HG02678 (cell line): ENCODE results near the gene ECHS1.
"Not testable (repeated sequence)": the region's sequence is repeated elsewhere in the genome, so short reads cannot be mapped to it uniquely, and the experiment has no call there.

Experiments
- ATAC-seq: cut with Tn5 transposase; IDR thresholded peaks from one replicate; pipeline ENCODE4 v1.9.1; 2021; ENCODE audit warnings: mild to moderate bottlenecking, moderate library complexity; ENCODE audit not compliant: unreplicated experiment

The ECHS1 gene

DNA sequence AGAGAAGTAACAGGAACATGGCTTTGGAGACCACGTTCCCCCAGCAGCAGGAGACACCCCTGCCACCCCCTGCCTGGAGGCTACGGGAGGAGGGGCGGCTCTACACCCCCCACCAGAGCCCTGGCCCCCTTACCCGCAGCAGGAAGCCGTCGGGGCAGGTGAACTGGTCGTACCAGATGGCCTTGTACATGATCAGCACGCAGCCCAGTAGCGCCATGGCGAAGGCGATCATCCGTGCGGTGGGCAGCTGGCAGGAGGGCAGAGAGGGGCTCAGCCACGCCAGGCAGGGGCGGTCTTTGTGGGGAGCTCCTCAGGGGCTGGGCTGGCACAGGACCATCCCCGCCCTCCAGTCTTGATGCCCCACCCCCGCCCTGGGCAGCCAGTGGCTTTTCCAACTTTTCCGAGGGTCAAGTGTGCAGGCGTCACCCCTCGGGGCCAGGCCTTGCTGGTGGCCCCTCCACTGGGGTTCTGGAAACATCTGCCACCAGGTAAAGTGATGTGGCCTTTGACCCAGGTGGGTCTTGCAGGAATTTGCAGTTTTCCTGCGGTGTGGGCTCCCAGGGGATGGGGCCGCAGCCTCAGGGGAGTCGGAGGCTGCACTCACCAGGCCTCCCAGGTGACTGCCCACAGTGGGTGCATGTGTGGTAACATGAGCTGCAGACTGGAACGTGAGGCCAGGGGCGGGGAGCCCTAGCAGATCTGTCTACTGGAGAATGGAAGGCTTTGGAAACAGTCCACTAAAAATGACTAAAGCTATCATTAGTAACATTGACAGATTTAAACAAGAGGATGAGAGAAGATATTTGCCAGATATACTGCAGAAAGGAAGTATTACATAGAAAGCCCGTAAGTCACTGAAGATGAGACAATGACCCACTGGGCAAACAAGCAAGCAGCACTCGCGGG is 46.2 kb downstream of the ECHS1 start:
- ATAC-seq: no peak

DNA sequence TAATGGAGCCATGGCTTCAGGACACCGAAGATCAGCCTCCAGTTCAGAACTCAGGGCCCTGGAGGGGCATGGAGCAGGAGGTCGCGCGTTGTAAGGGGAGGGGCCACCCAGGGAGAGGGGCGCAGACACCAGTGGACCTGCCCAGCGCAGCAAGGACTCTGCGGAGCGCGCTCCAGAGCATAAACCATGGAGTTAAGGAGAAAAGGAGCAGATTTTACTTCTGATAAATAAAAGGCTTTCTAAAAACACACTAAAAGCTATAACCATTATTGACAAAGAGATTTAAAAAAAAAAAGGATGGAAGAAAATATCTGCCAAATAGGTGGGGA is 47.0 kb downstream of the ECHS1 start:
- ATAC-seq: no peak

DNA sequence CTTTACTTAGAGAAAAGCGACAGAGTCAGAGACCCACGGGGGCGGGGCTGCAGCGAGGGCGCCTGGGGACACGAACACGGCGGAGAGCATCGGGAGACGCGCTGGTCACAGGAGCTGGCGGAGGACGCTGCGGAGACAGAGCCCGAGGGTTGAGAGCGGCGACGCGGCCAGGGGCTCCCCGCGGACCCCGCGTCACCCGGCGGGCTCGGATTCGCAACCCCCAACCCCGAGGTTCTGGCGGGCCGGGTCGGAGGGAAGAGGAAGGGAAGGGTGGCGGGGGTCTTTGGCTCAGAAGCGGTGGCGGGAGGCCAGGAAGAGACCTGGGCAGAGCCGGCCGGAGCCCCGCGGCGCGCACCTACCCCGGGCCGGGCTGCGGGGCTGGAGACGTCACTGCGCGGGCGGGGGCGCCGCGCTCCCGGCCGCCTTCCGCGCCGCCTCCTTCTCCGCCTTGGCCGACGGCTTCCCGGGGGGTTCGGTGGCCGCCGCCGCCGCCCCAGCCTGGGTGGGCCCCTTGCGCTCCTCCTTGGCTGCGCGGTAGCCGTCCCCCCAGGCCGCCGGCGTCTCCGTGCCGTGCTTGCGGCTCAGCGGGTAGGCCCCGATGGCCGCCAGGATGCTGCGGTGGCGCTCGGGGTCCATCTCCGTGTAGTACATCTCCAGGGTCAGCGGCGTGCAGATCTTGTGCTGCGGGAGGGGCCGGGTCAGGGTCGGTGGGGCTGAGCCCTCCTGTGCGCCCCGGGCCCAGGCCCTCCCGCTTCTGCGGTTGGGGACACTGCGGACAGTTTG is 47.5 kb downstream of the ECHS1 start:
- ATAC-seq: no peak

DNA sequence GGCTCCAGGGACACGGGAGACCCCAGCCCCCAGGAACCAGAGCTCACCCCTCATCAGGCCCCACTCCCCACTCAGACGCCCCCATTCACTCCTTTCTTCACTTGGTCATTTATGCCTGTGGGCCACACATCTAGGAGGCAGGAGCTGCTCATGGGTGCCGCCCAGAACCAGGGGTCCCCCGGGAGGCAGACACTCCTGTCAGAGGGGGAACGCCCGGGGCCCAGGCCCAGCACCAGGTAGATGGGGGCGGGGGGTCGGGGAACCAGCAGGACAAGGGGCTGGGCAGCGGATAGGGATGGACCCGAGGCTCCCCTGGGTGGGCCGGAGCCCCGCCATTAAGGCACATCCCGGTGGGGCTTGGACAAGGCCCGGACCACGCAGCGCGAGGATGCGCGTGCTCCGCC is 48.3 kb downstream of the ECHS1 start:
- no peak for ATAC-seq

DNA sequence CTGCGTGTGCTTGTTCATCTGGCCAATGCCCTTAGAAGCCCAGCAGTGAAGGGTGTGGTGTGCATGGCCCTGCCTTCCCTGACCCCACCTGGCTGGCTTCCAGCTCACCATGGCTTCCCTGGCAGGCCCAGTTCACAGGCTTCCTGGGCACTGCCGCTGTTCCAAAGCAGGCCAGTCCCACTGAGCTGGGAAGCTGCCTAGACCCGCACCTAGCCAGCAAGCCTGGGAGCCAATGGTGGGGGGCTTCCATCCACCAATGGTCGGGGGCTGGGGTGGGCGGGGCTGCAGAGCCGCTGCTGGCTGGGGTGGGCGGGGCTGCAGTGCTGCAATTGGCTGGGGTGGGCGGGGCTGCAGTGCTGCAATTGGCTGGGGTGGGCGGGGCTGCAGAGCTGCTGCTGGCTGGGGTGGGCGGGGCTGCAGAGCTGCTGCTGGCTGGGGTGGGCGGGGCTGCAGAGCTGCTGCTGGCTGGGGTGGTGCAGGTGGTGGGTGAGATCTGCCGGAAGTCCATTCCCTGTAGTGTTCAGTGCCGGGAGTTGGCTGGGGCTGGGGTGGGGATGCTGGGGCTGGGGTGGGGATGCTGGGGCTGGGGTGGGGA is 48.9 kb downstream of the ECHS1 start:
- no peak for ATAC-seq

DNA sequence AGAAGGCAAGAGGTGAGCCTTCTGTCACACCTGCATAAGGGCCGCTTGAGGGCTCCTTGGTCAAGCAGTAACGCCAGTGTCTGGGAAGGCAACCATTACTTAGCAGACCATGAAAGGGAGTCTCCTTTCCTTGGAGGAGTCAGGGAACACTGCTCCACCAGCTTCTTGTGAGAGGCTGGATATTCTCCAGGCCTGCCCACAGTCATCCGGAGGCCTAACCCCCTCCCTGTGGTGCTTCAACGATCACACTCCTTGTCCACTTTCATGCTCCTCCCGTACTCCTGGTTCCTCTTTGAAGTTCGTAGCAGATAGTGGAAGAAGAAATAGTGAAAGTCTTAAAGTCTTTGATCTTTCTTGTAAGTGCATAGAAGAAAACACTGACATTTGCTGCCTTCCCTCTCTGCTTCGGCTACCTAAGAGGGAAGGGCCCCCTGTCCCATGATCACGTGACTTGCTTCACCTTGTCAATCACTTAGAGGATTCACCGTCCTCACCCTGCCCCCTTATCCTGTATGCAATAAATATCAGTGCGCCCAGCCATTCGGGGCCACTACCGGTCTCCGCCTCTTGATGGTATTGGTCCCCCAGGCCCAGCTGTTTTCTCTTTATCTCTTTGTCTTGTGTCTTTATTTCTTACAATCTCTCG is 51.0 kb downstream of the ECHS1 start:
- not testable (repeated sequence) for ATAC-seq

DNA sequence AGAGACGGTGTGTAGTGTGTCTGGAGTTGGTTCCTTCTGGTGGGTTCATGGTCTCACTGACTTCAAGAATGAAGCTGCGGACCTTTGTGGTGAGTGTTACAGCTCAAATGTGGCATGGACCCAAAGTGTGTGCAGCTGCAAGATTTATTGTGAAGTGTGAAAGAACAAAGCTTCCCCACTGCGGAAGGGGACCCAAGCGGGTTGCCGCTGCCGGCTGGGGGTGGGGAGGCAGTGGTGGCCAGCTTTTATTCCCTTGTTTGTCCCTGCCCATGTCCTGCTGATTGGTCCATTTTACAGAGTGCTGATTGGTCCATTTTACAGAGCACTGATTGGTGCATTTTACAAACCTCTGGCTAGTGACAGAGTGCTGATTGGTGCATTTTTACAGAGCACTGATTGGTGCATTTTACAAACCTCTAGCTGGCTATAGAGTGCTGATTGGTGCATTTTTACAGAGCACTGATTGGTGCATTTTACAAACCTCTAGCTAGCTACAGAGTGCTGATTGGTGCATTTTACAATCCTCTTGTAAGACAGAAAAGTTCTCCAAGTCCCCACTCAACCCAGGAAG is 52.2 kb downstream of the ECHS1 start:
- not testable (repeated sequence) for ATAC-seq

DNA sequence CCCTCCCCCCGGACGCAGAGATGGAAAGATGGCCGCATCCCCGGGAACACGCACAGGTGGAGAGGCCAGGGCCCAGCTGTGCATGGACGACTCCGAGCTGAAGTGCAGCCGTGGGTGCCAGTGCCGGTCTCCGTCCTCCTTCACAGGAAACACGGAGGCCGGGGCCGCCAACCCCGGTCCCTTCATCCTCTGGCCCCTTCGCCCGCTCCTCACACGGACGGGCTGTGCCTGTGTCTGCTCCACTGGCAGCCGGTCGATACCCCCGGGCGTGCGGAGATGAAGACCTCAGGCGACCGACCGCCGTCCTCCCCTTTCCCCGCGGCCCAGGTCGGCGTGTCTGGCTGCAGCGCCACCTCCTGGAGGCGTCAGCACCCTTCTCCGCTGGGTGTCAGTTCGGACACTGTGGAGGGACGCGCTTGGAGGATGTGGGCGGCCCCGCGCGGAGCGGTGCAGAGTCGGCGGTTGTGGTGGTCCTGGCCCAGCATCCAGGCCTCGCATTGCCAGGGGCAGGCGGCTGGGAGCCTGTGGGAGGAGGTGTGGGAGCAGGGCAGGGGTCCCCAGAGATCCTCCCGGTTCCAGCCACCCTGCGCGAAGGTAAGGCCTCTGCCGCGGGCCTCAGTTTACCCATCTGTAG is 54.5 kb downstream of the ECHS1 start:
- ATAC-seq: peak; percentile 72

DNA sequence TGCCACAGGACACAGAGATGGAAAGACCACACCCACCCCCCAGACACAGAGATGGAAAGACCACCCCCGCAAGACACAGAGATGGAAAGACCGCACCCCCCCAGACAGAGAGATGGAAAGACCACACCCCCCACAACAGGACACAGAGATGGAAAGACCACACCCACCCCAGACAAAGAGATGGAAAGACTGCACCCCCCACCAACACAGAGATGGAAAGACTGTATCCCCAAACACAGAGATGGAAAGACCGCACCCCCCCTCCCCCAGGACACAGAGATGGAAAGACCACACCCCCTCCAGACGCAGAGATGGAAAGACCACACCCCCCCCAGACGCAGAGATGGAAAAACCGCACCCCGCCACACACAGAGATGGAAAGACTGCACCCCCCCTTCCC is 56.4 kb downstream of the ECHS1 start:
- no peak for ATAC-seq

DNA sequence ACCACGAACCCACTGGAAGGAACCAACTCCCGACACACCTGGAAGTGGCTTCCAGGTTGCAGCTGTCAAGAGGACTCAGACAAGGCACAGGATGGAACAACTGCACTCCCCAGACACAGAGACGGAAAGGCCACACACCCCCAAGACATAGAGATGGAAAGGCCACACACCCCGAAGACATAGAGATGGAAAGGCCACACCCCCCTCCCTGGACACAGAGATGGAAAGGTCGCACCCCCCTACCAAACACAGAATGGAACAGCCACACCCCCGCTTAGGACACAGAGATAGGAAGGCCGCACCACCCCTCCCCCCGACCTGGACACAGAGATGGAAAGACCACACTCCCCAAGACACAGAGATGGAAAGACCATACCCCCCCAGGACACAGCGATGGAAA is 56.9 kb downstream of the ECHS1 start:
- no peak for ATAC-seq

DNA sequence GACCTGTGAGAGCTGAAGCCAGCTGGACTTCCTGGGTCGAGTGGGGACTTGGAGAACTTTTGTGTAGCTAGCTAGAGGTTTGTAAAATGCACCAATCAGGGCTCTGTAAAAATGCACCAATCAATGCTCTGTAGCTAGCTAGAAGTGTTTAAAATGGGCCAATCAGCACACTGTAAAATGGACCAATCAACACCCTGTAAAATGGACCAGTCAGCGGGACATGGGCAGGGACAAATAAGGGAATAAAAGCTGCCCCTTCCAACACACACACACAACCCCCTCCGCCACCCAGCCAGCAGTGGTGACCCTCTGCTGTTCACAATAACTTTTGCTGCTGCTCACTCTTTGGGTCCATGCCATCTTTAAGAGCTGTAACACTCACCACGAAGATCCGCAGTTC is 57.3 kb downstream of the ECHS1 start:
- no peak for ATAC-seq

DNA sequence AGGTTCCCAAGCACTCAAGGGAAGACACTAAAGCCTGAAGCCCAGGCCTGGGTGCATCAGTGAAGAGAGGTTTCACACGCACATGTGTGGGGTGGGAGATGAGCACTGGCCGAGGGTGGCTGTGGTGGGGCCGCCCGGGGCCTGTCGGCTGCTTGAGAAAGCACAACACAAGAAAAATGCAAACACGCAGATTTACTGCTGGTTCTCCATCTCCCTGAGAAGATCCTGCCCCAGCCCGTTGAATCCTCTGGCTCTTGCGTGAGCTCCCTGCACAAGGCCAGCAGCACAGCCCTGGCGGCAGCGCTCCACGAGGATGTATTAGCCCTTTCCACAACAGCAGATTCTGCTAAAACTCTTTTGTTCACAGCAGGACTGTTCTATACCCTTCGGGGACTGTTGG is 58.2 kb downstream of the ECHS1 start:
- ATAC-seq: no peak

DNA sequence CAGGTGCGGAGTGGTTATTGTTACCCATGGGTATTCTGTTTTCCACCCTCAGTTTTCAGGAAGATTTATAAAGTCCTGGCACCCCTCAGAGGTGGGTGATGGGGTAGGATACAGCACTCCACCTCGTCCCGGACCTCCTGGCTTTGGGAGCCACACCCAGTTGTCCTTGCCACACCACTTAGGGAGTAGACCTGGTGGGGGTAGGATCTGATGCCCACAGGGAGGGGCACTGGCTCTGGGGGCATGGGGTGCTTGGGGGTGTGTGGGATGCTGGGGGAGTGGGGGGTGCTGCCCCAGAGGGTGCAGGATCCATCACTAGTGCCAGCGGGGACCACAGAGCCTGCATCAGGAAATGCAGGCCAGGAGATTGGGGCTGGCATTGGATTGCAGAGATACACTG is 60.0 kb downstream of the ECHS1 start:
- no peak for ATAC-seq

DNA sequence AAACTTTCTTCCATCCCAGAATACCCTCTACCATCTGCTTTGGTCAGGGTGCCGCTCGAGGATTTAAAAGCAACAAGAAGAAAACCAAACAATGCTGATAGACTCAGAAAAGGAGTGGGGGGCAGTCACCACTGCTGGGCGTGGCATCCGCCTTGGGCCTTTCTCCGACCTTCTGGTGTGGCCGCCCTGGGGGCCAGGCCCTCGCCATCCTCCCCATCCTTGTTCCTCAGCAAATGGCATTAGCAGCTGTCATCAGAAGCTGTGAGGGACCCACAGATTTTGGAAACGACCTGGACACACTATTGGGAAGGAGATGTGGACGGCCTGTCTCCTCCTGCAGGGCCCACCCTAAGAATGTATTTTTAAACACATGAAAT is 60.4 kb downstream of the ECHS1 start:
- ATAC-seq: no peak
